ENCODE data around the gene DSCAM.

Gene DSCAM

DNA sequence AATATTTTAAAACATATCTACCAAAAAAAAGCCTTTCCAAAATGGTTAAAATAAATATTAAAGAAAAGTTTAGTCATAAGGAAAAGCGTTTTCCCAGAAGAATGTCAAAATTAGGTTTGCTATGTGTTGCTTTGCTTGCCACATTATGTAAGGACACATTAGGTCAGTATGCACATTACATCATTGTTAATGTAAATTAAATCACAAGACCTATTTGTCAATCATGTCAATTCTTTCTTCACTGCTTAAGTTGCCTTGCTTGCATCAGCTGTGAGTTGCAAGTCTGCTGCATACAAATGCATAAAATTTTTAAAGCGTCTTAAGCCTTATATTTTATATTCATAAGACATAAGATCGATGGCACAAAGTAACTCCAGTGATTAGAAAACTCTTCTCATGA lies 530.9 kb downstream of the DSCAM start:
- no peak for DNase-seq (ENCODE audit: low read depth)
- TF ChIP-seq, protein P1, sequence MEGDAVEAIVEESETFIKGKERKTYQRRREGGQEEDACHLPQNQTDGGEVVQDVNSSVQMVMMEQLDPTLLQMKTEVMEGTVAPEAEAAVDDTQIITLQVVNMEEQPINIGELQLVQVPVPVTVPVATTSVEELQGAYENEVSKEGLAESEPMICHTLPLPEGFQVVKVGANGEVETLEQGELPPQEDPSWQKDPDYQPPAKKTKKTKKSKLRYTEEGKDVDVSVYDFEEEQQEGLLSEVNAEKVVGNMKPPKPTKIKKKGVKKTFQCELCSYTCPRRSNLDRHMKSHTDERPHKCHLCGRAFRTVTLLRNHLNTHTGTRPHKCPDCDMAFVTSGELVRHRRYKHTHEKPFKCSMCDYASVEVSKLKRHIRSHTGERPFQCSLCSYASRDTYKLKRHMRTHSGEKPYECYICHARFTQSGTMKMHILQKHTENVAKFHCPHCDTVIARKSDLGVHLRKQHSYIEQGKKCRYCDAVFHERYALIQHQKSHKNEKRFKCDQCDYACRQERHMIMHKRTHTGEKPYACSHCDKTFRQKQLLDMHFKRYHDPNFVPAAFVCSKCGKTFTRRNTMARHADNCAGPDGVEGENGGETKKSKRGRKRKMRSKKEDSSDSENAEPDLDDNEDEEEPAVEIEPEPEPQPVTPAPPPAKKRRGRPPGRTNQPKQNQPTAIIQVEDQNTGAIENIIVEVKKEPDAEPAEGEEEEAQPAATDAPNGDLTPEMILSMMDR (conservative IDR thresholded peaks at IDR 0.05; ENCODE audit: low read depth, low read length): no peak
- H3K4me3 ChIP-seq (ENCODE audit: low read depth, low read length): no peak overlapping the region

DNA sequence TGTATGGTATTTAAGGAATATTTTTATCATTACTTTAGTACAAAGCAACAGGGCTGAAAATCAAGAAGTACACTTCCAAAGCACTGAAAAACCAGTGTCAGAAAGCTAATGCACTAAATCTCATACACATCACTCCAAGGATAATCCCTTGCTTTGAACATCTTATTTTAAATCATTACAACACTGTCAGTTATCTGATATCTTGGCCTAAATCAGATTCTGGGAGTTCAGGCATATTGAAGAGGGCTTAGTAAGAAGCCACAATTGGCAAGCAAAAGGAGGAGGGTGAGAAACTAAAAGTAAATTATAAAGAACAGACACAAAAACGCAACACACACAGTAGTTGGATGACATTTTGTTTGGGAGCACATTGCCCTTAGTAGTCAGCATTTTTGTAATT lies 531.3 kb downstream of the DSCAM start:
- TF ChIP-seq, protein P1 (conservative IDR thresholded peaks at IDR 0.05; ENCODE audit: low read depth, low read length): no peak
- DNase-seq (ENCODE audit: low read depth): no peak
- no peak overlapping the region for H3K4me3 ChIP-seq (ENCODE audit: low read depth, low read length)

DNA sequence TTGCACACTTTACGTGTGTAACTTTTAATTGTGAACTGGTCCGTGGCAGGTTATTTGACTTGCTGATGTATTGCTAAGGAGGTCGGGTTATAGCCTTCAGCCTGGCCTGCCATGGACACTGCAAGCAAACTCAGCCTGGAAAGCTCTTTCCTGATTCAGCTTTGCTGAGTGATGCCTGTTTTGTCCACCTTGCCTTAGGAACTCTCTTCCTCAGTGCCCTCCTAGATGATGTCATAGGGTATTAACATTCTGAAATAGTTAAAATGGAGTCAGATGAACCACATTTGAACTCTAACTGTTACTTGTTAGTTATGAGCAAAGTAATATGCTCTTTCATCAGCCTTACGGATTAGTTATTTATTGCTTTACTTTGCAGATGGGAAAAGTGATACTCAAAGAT lies 533.7 kb downstream of the DSCAM start:
- TF ChIP-seq, protein P1 (conservative IDR thresholded peaks at IDR 0.05; ENCODE audit: low read depth, low read length): no peak
- DNase-seq (ENCODE audit: low read depth): no peak
- H3K4me3 ChIP-seq (ENCODE audit: low read depth, low read length): no peak overlapping the region

DNA sequence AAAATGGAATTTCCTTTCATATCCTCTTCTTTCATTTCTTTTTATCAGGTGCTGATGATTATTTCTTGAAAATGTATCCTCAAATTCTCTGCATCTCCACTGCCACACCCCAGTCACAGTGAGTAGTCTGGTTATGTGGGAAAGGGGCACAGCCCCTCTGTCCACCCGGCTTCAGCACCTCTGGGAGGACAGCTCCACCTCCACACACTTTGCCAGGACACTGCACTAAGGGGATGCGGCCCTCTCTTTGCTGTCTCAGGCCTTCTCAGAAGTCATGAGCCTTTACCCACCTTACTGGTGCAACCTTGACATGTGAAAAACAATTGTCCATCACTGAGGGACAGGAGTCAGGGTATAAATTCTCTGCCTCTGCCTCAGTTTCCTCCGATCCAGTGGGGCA lies 546.7 kb downstream of the DSCAM start:
- no peak overlapping the region for H3K4me3 ChIP-seq (ENCODE audit: low read depth, low read length)
- TF ChIP-seq, protein P1 (conservative IDR thresholded peaks at IDR 0.05; ENCODE audit: low read depth, low read length): no peak
- DNase-seq (ENCODE audit: low read depth): no peak

DNA sequence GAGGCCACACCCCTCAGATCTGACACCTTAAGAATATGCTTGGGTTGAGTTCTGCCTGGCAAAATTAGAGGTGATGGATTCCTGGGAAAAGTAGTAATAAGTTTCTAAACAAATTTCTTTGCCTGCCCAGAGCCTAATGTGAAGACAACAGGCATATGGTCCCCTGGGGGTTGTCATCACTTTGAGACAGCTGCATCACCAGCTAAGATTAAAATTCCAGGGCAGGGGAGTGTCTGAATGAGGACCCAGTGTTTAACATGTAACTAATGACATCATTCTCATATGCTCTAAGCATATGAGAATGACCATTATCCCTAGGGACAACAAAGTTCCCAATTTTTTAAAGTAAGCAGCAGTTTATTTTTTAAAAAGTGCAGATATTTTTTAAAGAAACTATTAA lies 547.5 kb downstream of the DSCAM start:
- TF ChIP-seq, protein P1 (conservative IDR thresholded peaks at IDR 0.05; ENCODE audit: low read depth, low read length): no peak
- no peak for DNase-seq (ENCODE audit: low read depth)
- no peak overlapping the region for H3K4me3 ChIP-seq (ENCODE audit: low read depth, low read length)

DNA sequence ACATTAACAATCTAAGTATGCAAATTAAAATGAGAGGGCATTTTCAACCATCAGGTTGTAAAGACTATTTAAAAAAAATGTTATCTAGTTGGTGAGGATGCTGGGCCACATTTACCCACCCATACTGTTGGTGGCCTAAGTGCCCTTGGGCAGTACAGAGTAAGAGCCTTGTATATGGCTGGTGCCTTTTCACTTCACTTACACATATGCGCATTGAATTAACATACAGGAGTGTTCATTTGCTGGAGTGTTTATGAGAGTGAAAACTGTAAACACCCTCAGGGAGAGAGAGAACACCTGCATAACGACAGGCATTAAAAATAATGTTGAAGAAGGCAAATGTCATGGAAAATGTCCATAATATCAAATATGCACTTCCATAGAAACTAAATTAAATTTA lies 552.6 kb downstream of the DSCAM start:
- TF ChIP-seq, protein P1 (conservative IDR thresholded peaks at IDR 0.05; ENCODE audit: low read depth, low read length): no peak

DNA sequence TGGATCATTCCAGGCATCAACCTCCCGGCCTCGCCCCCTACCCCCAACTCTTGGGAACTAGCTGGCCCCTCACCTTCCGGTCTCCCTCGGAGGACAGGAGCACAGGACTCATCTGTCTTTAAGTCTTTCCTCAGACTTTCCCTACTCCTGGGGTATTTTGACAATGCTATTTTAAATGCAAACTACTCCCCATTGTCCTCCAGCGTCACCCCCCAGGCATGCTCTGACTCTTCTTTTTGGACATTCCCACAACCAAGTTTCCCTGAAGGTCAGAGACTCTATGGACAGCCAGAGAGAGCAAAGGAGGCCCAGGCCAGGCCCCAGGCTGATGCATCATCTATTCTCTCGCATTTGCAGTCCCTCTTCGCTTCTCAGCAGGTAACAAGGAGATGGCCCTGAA lies 555.4 kb downstream of the DSCAM start:
- TF ChIP-seq, protein P1 (conservative IDR thresholded peaks at IDR 0.05; ENCODE audit: low read depth, low read length): no peak
- H3K4me3 ChIP-seq (ENCODE audit: low read depth, low read length): no peak overlapping the region
- no peak for DNase-seq (ENCODE audit: low read depth)

More for the DNA sequence above, 552.6 kb downstream of the DSCAM start:
- no peak overlapping the region for H3K4me3 ChIP-seq (ENCODE audit: low read depth, low read length)
- no peak for DNase-seq (ENCODE audit: low read depth)
